NCI-H82 treated with DMSO at 0.1 percent for 48 hours (cell line): ENCODE measurements around the gene C19orf38.
A peak's percentile ranks its signal among the peaks of the same experiment; 100 is the strongest.
"Not testable (repeated sequence)": the region's sequence is repeated elsewhere in the genome, so short reads cannot be mapped to it uniquely, and the experiment has no call there.

Experiments used
- DNase-seq: peaks from one replicate; lab custom pipeline; 2025; ENCODE audit not compliant: unreplicated experiment; lab: John Stamatoyannopoulos, UW

C19orf38 gene

GRCh38 chr19:10872546-10873107 lies 24.4 kb downstream of the C19orf38 start:
- no peak for DNase-seq

- DNase-seq = no peak
Measured at GRCh38 chr19:10874024-10874423, 25.8 kb downstream of the C19orf38 start.

- no peak for DNase-seq
Measured at GRCh38 chr19:10876459-10877240, 28.4 kb downstream of the C19orf38 start.

GRCh38 chr19:10877608-10878007 lies 29.4 kb downstream of the C19orf38 start:
- not testable (repeated sequence) for DNase-seq

GRCh38 chr19:10878253-10878652 lies 30.0 kb downstream of the C19orf38 start:
- no peak for DNase-seq

GRCh38 chr19:10881403-10882107 lies 33.3 kb downstream of the C19orf38 start:
- no peak for DNase-seq

GRCh38 chr19:10882108-10882457 lies 33.9 kb downstream of the C19orf38 start:
- no peak for DNase-seq

- DNase-seq = no peak
Measured at GRCh38 chr19:10884274-10884673, 36.1 kb downstream of the C19orf38 start.

GRCh38 chr19:10885201-10886169 lies 37.3 kb downstream of the C19orf38 start:
- DNase-seq = no peak

- DNase-seq = no peak
Measured at GRCh38 chr19:10887616-10888367, 39.6 kb downstream of the C19orf38 start.

GRCh38 chr19:10888421-10888866 lies 40.2 kb downstream of the C19orf38 start:
- peak; percentile 75 for DNase-seq

- no peak for DNase-seq
Measured at GRCh38 chr19:10889880-10890279, 41.7 kb downstream of the C19orf38 start.

- no peak for DNase-seq
Measured at GRCh38 chr19:10891405-10892086, 43.3 kb downstream of the C19orf38 start.

GRCh38 chr19:10892256-10892655 lies 44.0 kb downstream of the C19orf38 start:
- DNase-seq = no peak

GRCh38 chr19:10894911-10895213 lies 46.6 kb downstream of the C19orf38 start:
- DNase-seq = no peak

GRCh38 chr19:10895363-10895762 lies 47.1 kb downstream of the C19orf38 start:
- no peak for DNase-seq

GRCh38 chr19:10895920-10896319 lies 47.7 kb downstream of the C19orf38 start:
- no peak for DNase-seq

GRCh38 chr19:10896851-10897526 lies 48.8 kb downstream of the C19orf38 start:
- DNase-seq = no peak

- no peak for DNase-seq
Measured at GRCh38 chr19:10898633-10899032, 50.4 kb downstream of the C19orf38 start.
